Measurements from ENCODE around the gene KLKB1. TPM values are rescaled to one million over a fixed set of nuclear protein-coding genes. Genes with fewer than 3 reads are reported as not detected.
"Not testable (repeated sequence)": the region's sequence is repeated elsewhere in the genome, so short reads cannot be mapped to it uniquely, and the experiment has no call there.

KLKB1 gene
- total RNA-seq, 1 donor from 2014 or later = 0.82 TPM

DNA sequence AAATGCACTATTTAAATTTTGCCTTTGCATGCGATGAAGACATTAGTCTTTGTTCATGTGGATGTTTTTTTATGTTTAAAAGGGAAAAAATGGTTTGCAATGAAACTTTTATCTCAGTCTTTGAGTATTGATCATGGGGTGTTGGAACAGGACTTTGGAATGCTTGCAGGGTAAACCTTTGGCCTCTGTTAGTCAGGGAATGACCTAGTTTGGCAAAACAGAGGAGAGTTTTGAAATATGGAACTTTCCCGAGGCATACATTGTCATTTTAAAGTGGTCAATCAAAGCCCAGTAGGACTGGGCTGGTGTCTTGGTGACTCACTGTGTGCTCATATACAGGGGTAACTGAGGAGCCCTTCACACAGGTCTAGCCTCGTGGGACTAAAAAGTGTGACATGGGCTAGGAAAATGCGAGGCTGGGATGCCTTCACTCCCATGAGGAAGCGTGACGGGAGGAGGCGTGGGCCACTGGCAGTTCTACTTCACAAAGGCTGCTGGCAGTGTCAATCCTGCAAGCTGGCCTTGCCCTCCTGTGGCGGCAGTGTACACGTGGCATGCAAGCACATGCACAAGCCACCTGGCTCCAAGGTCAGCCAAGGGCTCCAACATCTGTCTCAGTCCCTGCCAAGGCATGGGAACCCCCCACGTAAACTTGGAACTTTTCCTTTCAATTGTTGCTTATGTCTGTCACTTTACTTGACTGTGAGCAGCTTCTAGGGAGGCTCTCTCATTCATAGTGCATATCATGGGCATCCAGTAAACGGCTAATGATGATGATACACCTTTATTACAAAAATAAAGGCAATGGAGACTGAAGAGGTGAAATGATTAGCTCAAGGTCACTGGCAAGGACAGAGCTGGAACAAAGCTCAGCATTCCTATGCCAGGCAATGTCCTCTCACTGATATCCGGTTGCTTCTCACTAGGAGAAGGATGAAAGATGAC, 33.5 kb downstream of the KLKB1 start:
- FAIRE-seq (no peak), DNase-seq (ENCODE audit: low spot score in 2 of 2) (no peak)

- no peak for FAIRE-seq
Measured at GRCh38 chr4:186264660-186265059, 37.4 kb downstream of the KLKB1 start.

GRCh38 chr4:186265250-186265649, 37.9 kb downstream of the KLKB1 start:
- not testable (repeated sequence) for DNase-seq (ENCODE audit: low spot score in 2 of 2); FAIRE-seq

More at GRCh38 chr4:186264660-186265059, 37.4 kb downstream of the KLKB1 start:
- no peak for DNase-seq (ENCODE audit: low spot score in 2 of 2)

DNA sequence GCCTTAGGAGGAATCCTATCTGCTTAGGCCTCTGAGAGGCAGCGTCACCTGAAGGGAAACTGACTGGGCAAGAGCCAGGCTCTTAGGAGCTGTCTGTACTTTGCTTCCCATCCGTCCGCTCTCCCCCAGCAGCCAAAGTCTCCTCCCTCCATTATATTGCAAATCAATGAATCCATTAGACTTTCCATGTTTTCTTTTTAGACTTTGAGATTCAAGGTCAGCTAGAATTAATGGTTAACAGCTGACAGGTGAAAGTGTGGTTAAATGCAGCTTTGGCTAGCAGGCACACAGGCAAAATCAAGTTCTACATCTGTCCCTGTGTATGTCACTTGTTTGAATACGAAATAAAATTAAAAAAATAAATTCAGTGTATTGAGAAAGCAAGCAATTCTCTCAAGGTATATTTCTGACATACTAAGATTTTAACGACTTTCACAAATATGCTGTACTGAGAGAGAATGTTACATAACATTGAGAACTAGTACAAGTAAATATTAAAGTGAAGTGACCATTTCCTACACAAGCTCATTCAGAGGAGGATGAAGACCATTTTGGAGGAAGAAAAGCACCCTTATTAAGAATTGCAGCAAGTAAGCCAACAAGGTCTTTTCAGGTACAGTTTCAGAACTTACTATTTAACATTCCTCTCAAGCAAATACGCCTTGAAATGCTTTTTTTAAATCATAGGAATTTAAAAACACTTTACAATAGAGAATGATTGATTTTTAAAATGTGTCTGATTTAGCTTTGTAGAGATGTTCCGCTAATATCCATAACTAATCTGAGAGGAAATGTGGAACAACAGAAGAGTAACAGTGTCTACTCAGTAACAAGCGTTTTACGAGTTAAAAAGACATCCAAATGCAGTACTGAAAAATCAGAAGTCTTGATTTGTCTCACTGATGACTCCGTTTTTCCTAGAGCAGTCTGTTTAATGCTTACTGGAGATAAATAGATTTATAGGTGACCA, 38.7 kb downstream of the KLKB1 start, which contains the start of gene F11:
F11 (plus strand) TSS at position 507 of the 970 bp plus-strand sequence. CDS start 948 bp downstream, outside the sequence.
- no peak for FAIRE-seq

DNA sequence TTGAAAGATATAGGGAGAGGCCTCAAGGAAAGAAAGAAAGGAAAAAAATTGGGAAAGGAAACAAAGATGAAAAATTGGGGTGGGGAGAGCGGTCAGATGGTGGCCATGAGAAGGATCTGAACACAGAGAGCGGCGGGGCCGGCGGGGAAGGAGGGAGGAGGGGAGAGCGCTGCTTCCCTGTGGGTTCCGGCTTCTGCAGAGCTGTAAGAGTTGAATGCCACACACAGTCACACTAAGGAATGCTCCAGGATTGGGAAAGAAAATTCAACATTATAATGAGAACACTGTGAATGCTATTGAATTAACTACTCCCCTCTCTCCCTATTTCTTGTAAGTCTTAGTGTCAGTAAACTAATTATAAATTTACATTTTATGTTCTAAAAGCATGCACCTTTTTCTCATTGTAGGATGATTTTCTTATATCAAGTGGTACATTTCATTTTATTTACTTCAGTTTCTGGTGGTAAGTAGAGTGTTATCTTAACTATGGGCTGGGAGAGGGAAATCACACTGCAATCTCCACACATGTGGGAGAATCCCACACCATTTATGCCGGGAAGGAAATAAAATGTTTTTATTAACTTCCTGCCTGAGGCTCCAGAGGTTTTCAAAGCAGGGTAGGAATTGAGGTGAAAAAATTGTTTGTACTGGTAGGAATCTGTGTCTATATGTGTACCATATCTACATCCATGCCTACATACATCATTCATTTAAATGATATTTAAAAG, 39.6 kb downstream of the KLKB1 start:
- DNase-seq (ENCODE audit: low spot score in 2 of 2) (no peak), FAIRE-seq (no peak)

More for the DNA sequence above, 38.7 kb downstream of the KLKB1 start, which contains the start of gene F11:
- DNase-seq (ENCODE audit: low spot score in 2 of 2) = no peak

DNA sequence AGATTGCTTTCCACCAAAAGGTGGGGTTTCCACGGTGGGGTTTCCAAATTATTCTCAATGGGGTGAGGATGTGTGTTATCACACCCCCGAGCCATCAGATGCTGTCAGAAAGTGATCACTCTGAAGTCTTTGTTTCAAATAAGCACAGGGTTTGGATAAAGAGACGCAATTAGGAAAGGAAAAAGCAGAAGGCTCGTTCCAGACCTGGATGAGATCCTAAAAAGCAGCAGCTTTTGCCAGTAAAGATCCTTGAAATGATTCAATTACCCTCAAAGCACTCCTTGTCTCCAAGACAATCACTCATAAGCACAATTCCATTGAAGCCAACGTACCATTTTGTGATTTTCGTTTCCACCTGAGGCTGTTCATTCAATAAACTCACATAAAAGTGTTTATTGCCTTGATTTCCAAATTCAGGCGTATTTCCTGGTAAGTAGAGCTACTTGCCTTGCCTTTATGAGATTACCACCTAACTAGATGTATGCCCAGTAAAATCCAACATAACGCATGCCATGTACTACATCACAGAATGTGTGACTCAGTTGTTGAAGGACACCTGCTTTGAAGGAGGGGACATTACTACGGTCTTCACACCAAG, 43.9 kb downstream of the KLKB1 start:
- FAIRE-seq = no peak
- no peak for DNase-seq (ENCODE audit: low spot score in 2 of 2)

DNA sequence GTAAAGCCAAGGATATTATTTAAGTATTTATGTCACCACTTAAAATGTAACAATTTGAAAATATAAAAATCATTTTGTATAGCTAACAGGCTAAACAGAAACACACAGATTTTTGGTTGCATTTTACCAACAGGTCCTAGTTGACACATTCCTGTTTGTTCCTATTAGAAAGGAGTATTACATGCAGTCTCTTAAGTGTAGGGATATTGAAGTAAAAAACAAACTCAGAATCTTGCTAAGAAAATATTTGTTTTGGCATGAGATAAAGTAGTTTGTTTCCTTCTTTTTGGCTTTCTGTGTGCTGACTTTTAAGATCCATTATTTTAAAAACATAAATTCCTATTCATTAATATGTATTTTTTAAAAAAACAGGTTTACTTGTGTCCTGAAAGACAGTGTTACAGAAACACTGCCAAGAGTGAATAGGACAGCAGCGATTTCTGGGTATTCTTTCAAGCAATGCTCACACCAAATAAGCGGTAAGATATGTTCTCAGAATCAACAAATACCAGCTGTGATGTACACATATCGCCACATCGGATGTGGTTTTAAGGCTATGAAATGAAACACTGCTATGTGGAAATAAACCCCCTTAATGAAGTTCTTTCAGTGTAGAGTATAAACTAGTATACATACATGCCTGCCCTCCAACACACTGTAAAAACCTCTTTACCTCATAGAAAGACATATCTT, 45.5 kb downstream of the KLKB1 start:
- DNase-seq (ENCODE audit: low spot score in 2 of 2) = no peak
- FAIRE-seq = no peak

GRCh38 chr4:186273392-186273789, 46.1 kb downstream of the KLKB1 start:
- not testable (repeated sequence) for DNase-seq (ENCODE audit: low spot score in 2 of 2); FAIRE-seq

- no peak for FAIRE-seq
Measured at GRCh38 chr4:186283311-186283710, 56.0 kb downstream of the KLKB1 start.

DNA sequence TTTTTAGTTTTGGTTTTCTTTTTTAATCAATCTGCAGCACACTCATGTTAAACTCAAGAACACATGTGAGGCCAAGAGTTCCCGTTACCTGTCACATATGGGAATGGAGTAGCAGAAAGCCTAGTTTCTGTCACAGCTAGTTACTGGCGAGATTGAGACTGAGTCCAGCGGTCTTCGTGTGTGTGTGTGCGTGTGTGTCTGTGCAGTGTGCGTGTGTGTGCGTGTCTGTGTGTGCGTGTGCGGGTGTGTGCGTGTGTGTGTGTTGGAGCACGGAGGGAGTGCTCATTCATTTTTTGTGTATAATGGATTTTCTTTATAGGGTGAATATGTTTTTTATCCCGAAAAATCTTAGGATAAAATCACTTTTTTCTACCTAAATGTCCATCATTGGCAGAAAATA, 57.8 kb downstream of the KLKB1 start:
- no peak for FAIRE-seq
- no peak for DNase-seq (ENCODE audit: low spot score in 2 of 2)

More at GRCh38 chr4:186283311-186283710, 56.0 kb downstream of the KLKB1 start:
- DNase-seq (ENCODE audit: low spot score in 2 of 2) = no peak

DNA sequence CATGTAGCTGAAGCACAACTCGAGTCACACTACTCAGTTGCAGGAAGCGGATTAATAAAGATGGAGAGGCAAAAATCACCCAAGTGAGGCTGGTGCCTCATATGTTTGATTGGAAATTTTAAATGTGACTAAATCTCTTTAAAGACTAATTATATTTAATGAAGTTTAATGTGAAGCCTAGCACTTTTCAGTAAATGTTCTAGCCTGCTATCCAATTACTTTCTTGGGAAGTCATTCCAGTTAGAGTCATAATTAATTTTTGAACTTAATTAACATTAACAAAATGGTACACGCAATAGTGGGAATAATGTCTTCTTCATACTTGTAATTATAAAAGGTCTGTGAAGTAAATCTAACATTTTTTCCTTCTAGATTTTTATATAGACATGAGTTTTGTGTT, 59.3 kb downstream of the KLKB1 start:
- DNase-seq (ENCODE audit: low spot score in 2 of 2) = no peak

GRCh38 chr4:186291256-186291890, 64.1 kb downstream of the KLKB1 start:
- no peak for DNase-seq (ENCODE audit: low spot score in 2 of 2)
- no peak for FAIRE-seq

More for the DNA sequence above, 59.3 kb downstream of the KLKB1 start:
- no peak for FAIRE-seq

- FAIRE-seq (no peak), DNase-seq (ENCODE audit: low spot score in 2 of 2) (no peak)
Measured at GRCh38 chr4:186294160-186294559, 66.9 kb downstream of the KLKB1 start.

- DNase-seq (ENCODE audit: low spot score in 2 of 2) = no peak
- FAIRE-seq = no peak
Measured at GRCh38 chr4:186296481-186296880, 69.2 kb downstream of the KLKB1 start.

DNA sequence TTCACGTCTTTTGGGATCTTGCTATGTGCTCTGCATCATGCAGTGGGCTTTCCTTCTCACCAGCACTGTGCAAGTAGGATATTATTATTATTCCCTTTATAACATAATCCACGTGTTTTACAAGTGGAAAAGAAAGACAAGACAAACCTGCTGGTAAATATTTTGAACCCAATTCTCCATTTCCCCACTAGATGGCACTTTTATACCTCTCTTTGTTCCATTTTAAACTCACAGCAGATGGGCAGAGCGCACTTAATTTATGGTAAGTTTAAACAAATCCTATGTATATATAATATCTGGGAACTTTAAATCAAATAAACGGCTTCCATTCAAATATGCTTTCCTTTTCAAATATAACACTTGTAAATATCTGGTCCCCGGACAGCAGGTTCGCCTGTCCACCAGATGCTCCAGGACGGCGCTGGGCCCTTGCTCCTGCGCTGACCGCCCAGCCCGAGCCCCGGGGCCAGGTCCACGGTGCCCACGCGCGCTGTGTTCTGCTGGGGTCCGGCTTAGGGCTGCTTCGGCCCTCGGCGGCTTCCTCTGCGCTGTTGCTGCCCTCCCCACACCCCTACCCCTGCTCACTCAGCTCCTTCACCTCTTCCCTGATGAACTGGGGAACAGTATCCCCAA, 69.8 kb downstream of the KLKB1 start:
- DNase-seq (ENCODE audit: low spot score in 2 of 2) = peak; percentile 54 to 61
- FAIRE-seq = peak; percentile 95

DNA sequence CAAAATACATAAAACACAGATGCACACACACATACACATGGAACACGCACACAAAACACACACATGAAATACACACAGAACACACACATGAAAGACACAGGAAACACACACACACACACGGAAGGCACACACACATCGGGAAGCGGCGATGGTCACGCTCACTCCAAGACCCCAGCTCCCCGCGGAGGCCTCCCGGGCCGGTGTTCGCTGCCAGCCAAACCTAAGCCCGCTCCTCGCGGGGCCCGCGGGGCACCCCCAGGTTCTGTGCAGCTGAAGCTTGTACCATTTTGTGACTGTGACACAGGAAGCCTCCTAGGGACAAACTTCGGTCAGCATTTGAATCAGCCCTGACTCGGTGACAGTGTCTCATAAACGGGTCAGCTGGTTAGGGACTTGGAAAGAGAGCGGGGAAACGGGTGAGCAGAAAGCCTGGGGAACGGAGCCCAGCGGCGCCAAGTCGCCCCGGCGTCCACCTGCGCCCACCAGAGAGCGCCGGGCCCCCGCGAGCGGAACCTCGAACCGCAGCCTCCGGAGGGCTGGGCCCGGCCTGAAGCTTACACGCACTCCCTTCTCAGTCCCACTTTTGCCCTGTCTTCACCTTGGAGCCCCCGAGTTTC, 70.8 kb downstream of the KLKB1 start:
- FAIRE-seq (no peak), DNase-seq (ENCODE audit: low spot score in 2 of 2) (no peak)

GRCh38 chr4:186299291-186299690, 72.0 kb downstream of the KLKB1 start:
- DNase-seq (ENCODE audit: low spot score in 2 of 2) (no peak), FAIRE-seq (no peak)
